Panc1 (cell line): ENCODE measurements around the gene FGD3.

Experiments
- POLR2AphosphoS5 ChIP-seq: IDR thresholded peaks from 2 replicates; pipeline ENCODE4 v1.6.1; 2012; ENCODE audit warnings: mild to moderate bottlenecking, low read depth, low read length, moderate library complexity
- TCF7L2 ChIP-seq: IDR thresholded peaks from 2 replicates; pipeline ENCODE4 v1.6.1; 2011; ENCODE audit warnings: mild to moderate bottlenecking, low read depth, low read length, inconsistent platforms
- TF ChIP-seq, protein P1 (sequence below): fragments of 450-650 bp; IDR thresholded peaks from 2 replicates; pipeline ENCODE4 v1.5.1; 2017; ENCODE audit warnings: mild to moderate bottlenecking
- TF ChIP-seq, protein P2 (sequence below), 2 experiments: IDR thresholded peaks; 2 replicates each; pipeline ENCODE4 v1.6.1; 2011 to 2012; ENCODE audit warnings: low read depth in 2 of 2, control low read depth in 1 of 2, low read length in 1 of 2, mild to moderate bottlenecking in 1 of 2, moderate library complexity in 1 of 2; ENCODE audit not compliant: insufficient read depth in 1 of 2

DNA sequence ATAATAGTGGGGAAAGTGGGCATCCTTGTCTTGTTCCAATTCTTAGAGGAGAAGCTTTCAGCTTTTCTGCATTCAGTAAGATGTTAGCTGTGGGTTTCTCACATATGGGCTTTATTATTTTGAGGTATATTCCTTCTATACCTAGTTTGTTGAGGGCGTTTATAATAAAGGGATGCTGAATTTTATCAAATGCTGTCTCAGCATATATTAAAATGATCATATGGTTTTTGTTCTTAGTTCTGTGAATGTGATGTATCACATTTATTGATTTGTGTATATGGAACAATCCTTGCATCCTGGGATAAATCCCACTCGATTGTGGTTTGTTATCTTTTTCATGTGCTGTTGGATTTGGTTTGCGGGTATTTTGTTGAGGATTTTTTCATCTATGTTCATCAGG is 43.1 kb downstream of the FGD3 start:
- TF ChIP-seq, protein P1, sequence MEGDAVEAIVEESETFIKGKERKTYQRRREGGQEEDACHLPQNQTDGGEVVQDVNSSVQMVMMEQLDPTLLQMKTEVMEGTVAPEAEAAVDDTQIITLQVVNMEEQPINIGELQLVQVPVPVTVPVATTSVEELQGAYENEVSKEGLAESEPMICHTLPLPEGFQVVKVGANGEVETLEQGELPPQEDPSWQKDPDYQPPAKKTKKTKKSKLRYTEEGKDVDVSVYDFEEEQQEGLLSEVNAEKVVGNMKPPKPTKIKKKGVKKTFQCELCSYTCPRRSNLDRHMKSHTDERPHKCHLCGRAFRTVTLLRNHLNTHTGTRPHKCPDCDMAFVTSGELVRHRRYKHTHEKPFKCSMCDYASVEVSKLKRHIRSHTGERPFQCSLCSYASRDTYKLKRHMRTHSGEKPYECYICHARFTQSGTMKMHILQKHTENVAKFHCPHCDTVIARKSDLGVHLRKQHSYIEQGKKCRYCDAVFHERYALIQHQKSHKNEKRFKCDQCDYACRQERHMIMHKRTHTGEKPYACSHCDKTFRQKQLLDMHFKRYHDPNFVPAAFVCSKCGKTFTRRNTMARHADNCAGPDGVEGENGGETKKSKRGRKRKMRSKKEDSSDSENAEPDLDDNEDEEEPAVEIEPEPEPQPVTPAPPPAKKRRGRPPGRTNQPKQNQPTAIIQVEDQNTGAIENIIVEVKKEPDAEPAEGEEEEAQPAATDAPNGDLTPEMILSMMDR = no peak
- TF ChIP-seq POLR2AphosphoS5 (no peak), TCF7L2 (no peak)
- TF ChIP-seq, protein P2, sequence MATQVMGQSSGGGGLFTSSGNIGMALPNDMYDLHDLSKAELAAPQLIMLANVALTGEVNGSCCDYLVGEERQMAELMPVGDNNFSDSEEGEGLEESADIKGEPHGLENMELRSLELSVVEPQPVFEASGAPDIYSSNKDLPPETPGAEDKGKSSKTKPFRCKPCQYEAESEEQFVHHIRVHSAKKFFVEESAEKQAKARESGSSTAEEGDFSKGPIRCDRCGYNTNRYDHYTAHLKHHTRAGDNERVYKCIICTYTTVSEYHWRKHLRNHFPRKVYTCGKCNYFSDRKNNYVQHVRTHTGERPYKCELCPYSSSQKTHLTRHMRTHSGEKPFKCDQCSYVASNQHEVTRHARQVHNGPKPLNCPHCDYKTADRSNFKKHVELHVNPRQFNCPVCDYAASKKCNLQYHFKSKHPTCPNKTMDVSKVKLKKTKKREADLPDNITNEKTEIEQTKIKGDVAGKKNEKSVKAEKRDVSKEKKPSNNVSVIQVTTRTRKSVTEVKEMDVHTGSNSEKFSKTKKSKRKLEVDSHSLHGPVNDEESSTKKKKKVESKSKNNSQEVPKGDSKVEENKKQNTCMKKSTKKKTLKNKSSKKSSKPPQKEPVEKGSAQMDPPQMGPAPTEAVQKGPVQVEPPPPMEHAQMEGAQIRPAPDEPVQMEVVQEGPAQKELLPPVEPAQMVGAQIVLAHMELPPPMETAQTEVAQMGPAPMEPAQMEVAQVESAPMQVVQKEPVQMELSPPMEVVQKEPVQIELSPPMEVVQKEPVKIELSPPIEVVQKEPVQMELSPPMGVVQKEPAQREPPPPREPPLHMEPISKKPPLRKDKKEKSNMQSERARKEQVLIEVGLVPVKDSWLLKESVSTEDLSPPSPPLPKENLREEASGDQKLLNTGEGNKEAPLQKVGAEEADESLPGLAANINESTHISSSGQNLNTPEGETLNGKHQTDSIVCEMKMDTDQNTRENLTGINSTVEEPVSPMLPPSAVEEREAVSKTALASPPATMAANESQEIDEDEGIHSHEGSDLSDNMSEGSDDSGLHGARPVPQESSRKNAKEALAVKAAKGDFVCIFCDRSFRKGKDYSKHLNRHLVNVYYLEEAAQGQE (IDR thresholded peaks at IDR 0.05; ENCODE audit: insufficient read depth in 1 of 2, low read depth in 2 of 2, low read length in 1 of 2) = no peak
